GM18907 (cell line): ENCODE data around the gene SNORC.

Experiments used
- ATAC-seq: cut with Tn5 transposase; IDR thresholded peaks from one replicate; pipeline ENCODE4 v1.9.1; 2021; ENCODE audit warnings: mild to moderate bottlenecking, moderate library complexity; ENCODE audit not compliant: unreplicated experiment

SNORC gene

GRCh38 chr2:232925153-232925820 is 55.2 kb downstream of the SNORC start:
- no peak for ATAC-seq

- no peak for ATAC-seq
These were observed 55.7 kb downstream of the SNORC start for GRCh38 chr2:232925821-232926156.

- no peak for ATAC-seq
These were observed 56.4 kb downstream of the SNORC start for GRCh38 chr2:232926431-232926939.

GRCh38 chr2:232927032-232927792 is 57.1 kb downstream of the SNORC start:
- no peak for ATAC-seq

GRCh38 chr2:232927793-232928550 is 57.9 kb downstream of the SNORC start:
- ATAC-seq: no peak
